GM18873 (cell line): ENCODE data around the gene AKAP8L.

ENCODE experiments used
- ATAC-seq: cut with Tn5 transposase; IDR thresholded peaks from one replicate; pipeline ENCODE4 v1.9.1; 2021; ENCODE audit warnings: mild to moderate bottlenecking, moderate library complexity, moderate number of reproducible peaks; ENCODE audit not compliant: unreplicated experiment, low FRiP score

Gene AKAP8L

GRCh38 chr19:15448778-15449619, 30.2 kb upstream of the AKAP8L start:
- ATAC-seq: no peak

- ATAC-seq: no peak
These were observed 29.4 kb upstream of the AKAP8L start for GRCh38 chr19:15448044-15448777.

GRCh38 chr19:15447057-15447456, 28.3 kb upstream of the AKAP8L start:
- no peak for ATAC-seq

- no peak for ATAC-seq
These were observed 27.1 kb upstream of the AKAP8L start for GRCh38 chr19:15445807-15446376.

GRCh38 chr19:15445227-15445605, 26.4 kb upstream of the AKAP8L start:
- no peak for ATAC-seq

- no peak for ATAC-seq
These were observed 25.9 kb upstream of the AKAP8L start for GRCh38 chr19:15444505-15445226.

GRCh38 chr19:15443838-15444237, 25.1 kb upstream of the AKAP8L start:
- ATAC-seq: no peak

GRCh38 chr19:15443325-15443724, 24.5 kb upstream of the AKAP8L start:
- no peak for ATAC-seq

GRCh38 chr19:15442142-15442920, 23.5 kb upstream of the AKAP8L start:
- no peak for ATAC-seq

- ATAC-seq: no peak
These were observed 22.5 kb upstream of the AKAP8L start for GRCh38 chr19:15441317-15441716.

GRCh38 chr19:15439821-15440641, 21.2 kb upstream of the AKAP8L start:
- no peak for ATAC-seq

- no peak for ATAC-seq
These were observed 20.5 kb upstream of the AKAP8L start for GRCh38 chr19:15439078-15439799.

GRCh38 chr19:15438577-15438976, 19.8 kb upstream of the AKAP8L start:
- ATAC-seq: no peak

- ATAC-seq: no peak
These were observed 19.3 kb upstream of the AKAP8L start for GRCh38 chr19:15438124-15438496.

GRCh38 chr19:15437355-15438123, 18.8 kb upstream of the AKAP8L start:
- no peak for ATAC-seq

- no peak for ATAC-seq
These were observed 18.0 kb upstream of the AKAP8L start for GRCh38 chr19:15436826-15437110.

GRCh38 chr19:15436012-15436825, 17.4 kb upstream of the AKAP8L start:
- no peak for ATAC-seq
